ENCODE results near the gene PTPRG.
"Not testable (repeated sequence)": the region's sequence is repeated elsewhere in the genome, so short reads cannot be mapped to it uniquely, and the experiment has no call there.

The PTPRG gene

GRCh38 chr3:61681636-61682035 lies 120.3 kb downstream of the PTPRG start:
- in situ Hi-C loops (cut with MboI; ENCODE audit: low sequenced_read_pairs) = no loop called here

DNA sequence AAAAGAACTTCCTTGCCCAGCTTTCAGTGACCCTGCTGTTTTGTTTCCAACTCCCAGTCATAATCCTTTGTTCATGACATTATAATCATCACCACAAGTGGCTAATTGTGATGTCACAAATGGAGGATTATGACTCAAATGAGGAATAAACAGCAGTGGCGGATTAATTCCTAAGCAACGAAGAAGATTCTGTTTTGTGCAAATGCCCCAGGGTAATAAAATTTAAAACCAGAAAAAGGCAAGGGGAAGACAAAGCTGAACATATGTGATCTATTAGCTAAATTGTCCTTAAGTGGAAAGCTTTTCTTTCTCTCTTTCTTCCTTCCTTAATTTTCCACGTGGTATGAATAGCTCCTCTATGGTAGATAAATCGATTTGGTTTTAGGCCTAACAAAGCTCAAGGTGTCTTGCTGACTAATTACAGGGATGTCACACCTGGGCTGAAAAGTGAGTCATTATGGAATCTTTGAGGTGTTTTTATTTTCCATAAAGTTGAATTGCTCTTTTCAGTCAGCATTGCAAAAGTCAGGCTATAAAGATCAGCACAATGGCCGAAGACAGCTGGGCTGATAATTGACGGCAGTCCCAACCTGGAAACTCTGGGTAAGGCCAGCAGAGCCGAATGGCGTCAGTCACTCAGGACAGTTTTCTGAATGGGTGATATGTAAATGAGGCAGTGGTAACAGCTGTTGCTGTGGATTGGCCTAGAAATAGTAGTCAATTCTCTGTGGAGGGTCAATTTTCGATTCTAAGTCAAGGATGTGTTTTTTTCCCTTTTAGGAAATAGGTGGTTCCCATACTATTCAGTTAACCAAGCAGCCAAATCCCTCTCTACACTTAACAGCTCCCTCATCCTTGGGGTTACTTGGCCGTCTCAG lies 121.5 kb downstream of the PTPRG start:
- in situ Hi-C loops (cut with MboI; ENCODE audit: low sequenced_read_pairs) = no loop called here

GRCh38 chr3:61683549-61684236 lies 122.3 kb downstream of the PTPRG start:
- in situ Hi-C loops (cut with MboI; ENCODE audit: low sequenced_read_pairs) = no loop called here

- in situ Hi-C loops (cut with MboI; ENCODE audit: low sequenced_read_pairs) = no loop called here
Measured at GRCh38 chr3:61684386-61684785, 123.0 kb downstream of the PTPRG start.

DNA sequence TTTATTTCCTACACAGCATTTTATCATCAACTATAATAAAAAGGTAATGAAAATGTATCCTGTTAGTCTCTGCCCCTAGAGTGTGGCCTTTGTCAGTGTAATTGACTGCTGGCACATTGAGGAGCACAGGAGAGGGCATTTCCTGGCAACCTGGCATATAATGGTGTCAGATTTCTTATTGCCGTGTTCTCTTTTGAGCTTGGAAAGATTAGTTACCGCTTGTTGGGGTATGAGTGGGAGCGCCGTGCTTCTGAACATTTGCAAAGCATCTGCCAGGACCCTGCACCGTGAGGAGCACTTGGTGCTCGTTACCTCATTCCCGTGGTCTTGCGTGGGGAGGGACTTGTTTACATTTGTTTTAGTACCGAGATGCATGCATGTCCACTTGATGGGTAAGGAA lies 124.4 kb downstream of the PTPRG start:
- in situ Hi-C loops (cut with MboI; ENCODE audit: low sequenced_read_pairs) = no loop called here

GRCh38 chr3:61686228-61686648 lies 124.9 kb downstream of the PTPRG start:
- in situ Hi-C loops (cut with MboI; ENCODE audit: low sequenced_read_pairs) = no loop called here

DNA sequence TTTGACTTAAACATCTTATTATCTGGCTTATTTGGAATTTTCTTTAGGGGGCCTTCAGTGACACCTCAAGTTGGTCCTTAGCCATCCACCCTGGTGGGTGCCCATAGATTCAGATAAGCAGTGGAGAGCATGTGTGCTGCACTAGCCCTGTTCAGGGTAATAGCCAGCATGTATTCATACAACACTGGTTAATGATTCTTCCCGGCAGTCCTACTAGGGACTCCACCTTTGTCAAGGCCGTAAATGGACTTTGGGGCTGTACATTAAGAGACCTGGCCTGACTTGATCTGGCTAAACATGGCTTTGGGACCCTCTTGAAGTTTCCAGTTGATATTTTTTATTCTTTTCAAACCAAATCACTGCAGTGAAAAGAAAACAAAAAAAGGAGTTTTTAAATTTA lies 125.8 kb downstream of the PTPRG start:
- in situ Hi-C loops (cut with MboI; ENCODE audit: low sequenced_read_pairs) = no loop called here

GRCh38 chr3:61687663-61688306 lies 126.4 kb downstream of the PTPRG start:
- in situ Hi-C loops (cut with MboI; ENCODE audit: low sequenced_read_pairs) = no loop called here

DNA sequence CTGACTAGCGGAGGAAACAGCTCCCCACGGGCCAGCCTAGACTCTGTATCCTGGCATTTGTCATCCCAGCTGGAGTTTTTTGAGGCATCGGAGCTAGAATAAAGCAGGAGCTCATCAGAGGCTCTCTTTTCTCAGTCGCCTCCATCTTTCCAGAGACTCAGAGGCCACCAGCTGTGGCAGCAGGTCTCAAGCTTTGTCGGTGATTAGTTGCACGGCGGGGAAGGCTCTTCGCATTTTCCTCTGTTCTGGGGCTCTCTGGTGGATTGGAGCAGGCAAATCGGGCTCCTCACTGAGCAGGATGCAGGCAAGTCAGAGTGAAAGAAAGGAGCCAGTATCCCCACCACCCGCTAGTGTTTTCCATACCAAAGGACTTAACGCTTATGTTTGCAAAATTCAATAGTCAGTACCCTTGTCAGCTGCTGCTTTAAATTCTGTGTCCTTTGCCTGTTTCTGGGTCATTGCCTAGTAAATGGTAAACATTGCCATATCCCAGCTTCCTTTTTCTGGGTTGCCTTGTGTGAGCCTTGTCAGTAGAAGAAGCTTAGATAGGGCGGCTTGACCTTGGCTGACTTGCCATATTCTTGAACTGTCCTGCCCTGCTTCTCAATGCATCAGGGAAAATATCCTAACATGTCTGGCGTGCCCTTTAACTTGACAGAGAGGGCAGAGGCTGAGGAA lies 127.1 kb downstream of the PTPRG start:
- in situ Hi-C loops (cut with MboI; ENCODE audit: low sequenced_read_pairs) = no loop called here

GRCh38 chr3:61690016-61690415 lies 128.6 kb downstream of the PTPRG start:
- in situ Hi-C loops (cut with MboI; ENCODE audit: low sequenced_read_pairs) = no loop called here

DNA sequence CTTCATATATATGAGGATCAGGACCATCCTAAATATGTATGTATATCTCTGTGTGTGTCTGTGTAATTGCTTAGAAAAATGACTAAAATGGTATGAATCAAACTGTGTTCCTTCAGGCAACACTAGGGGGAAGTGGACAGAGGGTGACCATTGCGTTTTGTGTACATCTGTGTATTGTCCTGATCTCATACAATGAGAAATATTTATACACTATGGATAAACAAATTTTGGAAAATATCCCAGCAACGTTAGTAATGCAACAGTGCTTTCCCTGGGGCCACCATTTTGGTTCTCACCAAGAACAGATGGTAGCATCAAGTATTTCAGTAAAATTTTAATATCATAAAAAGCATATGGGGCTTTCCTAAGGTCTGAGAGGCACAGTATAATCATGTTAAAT lies 130.1 kb downstream of the PTPRG start:
- in situ Hi-C loops (cut with MboI; ENCODE audit: low sequenced_read_pairs) = no loop called here

DNA sequence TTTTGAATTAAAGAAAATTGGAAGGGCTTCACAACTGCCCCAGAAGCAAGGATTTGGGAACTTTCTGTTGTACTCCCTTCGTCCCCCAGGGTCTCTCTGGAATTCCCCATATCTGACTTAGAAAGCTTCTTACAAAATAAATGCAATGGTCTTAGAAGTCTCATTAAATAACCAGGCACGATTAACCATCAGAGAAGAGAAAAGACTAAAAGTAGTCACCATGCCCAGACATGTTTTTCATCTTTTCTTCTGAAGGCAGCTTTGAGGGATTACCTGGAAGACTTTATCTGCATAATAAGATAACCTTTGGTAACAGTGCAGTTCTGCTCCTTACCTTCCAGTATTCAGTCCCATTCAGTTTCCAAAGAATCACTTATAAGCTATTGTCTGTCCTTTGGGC lies 135.9 kb downstream of the PTPRG start:
- in situ Hi-C loops (cut with MboI; ENCODE audit: low sequenced_read_pairs) = no loop called here

- in situ Hi-C loops (cut with MboI; ENCODE audit: low sequenced_read_pairs) = not testable (repeated sequence)
Measured at GRCh38 chr3:61698278-61699072, 137.1 kb downstream of the PTPRG start.

GRCh38 chr3:61699622-61700021 lies 138.3 kb downstream of the PTPRG start:
- in situ Hi-C loops (cut with MboI; ENCODE audit: low sequenced_read_pairs) = no loop called here

GRCh38 chr3:61701011-61701410 lies 139.6 kb downstream of the PTPRG start:
- in situ Hi-C loops (cut with MboI; ENCODE audit: low sequenced_read_pairs) = no loop called here

GRCh38 chr3:61702453-61702852 lies 141.1 kb downstream of the PTPRG start:
- in situ Hi-C loops (cut with MboI; ENCODE audit: low sequenced_read_pairs) = no loop called here

- in situ Hi-C loops (cut with MboI; ENCODE audit: low sequenced_read_pairs) = no loop called here
Measured at GRCh38 chr3:61704807-61705206, 143.4 kb downstream of the PTPRG start.

DNA sequence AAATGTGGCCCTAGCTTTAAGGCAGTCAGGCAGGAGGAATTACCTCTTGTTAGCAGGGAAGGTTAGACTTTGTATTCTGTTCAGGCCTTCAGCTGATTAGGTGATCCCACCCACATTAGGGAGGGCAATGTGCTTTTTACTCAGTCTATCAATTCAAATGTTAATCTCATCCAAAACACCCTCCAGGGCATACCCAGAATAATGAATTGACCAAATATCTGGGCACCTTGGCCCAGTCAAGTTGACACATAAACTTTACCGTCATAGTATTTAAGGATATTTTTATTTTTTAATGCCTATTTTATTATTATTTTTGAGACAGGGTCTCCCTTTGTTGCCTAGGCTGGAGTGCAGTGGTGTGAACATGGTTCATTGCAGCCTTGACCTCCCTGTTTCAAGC lies 146.1 kb downstream of the PTPRG start:
- in situ Hi-C loops (cut with MboI; ENCODE audit: low sequenced_read_pairs) = no loop called here

- in situ Hi-C loops (cut with MboI; ENCODE audit: low sequenced_read_pairs) = not testable (repeated sequence)
Measured at GRCh38 chr3:61710920-61711319, 149.5 kb downstream of the PTPRG start.

- in situ Hi-C loops (cut with MboI; ENCODE audit: low sequenced_read_pairs) = no loop called here
Measured at GRCh38 chr3:61714225-61714624, 152.9 kb downstream of the PTPRG start.

All from hTERT RPE-1 (cell line).